CD4-positive, alpha-beta T cell treated with Interleukin-15 for 1 hour (primary cell): Measurements from ENCODE around the gene CNDP1.

Experiments used
- DNase-seq: peaks from one replicate; pipeline ENCODE4 v3.0.0-alpha.2; 2020

Gene CNDP1

DNA sequence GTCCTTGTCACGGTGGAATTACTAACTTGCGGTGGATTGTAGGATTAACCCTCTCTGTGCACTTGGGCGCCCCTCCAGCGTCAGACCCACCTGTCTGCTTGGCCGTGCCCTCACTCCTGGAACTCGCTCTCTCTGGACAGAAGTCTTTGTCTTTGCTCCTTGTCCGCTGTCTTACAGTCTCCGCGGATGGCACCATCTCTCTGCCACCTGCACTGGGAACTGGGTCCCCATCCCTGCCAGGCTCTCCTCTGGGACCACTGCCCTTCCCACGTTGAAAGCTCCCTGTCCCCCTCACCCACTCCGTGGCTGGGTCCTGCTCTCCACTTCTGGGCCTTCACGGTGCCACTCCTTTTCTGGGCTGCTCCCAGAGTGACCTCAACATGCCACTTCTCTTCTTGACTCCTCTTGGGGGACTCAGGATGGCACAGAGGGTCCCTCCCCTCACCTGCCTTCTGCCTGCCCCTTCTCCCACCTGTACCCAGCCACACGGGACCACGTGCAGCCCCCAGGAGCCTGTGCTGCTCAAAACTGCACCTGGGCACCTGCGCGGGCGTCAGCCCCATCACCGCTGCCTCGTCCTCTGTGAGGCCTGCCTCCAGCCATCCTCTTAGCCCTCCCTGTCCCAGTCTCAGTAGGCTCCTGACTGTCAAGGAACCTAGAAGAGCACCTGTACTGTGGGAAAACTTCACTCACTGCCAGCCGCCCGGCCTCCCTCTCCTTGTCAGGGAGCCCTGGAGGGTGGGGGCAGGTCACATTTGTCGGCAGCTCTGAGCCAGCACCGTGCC is 27.0 kb upstream of the CNDP1 start:
- no peak for DNase-seq

DNA sequence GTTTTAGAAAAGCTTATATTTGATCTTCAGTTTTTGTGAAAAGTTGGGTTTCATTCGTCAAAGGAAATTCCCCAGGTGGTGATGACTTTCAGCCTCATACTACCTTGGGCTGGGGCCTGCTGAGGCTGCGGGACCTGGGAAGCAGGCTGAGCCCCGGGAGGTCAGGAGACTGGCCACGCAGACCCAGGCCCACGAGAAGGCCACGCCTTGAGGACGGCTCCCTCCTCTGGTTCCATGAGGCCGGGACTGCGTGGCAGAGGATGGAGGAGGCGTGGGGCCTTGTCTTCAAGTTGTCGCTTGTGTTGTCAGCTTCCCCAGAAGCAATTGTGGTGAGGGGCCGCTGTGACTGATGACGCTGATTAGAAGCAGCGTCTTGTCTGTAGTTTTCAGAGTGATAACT is 26.4 kb upstream of the CNDP1 start:
- no peak for DNase-seq

DNA sequence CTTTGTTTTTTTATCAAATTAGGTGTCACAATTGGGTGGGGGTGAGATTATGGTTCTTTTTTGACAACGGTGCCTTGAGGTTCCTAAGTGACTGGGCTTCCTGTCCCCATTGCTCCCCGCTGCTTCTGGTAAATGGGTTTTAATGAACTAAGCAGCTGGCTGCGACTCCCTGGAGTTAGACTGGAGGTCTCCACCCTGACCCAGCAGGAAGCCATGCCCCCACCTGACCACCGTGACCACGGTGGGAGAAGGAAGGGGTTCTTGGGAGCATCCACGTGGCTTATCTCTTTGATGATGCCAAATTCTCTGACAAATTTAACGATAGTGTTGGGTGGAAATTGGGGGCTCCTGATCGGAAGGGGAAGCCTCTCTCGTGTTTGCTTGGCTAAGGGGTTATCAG is 25.9 kb upstream of the CNDP1 start:
- no peak for DNase-seq

DNA sequence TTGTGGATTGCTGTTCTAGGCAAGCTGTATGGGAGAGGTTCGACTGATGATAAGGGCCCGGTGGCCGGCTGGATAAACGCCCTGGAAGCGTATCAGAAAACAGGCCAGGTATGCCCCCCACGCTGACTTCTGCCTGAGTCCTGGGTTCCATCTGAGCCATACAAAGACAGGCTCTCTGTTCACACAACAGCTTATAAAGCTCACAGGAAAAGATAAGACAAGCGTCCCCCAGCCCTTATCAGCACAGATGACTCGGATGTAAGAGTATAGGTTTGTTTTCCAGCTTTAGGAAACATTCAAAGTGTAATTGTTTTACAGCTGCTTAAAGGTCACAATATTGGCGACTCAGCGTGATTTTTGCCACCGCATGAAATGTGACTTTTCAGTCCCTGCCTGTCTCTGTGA is 25.5 kb upstream of the CNDP1 start:
- no peak for DNase-seq

DNA sequence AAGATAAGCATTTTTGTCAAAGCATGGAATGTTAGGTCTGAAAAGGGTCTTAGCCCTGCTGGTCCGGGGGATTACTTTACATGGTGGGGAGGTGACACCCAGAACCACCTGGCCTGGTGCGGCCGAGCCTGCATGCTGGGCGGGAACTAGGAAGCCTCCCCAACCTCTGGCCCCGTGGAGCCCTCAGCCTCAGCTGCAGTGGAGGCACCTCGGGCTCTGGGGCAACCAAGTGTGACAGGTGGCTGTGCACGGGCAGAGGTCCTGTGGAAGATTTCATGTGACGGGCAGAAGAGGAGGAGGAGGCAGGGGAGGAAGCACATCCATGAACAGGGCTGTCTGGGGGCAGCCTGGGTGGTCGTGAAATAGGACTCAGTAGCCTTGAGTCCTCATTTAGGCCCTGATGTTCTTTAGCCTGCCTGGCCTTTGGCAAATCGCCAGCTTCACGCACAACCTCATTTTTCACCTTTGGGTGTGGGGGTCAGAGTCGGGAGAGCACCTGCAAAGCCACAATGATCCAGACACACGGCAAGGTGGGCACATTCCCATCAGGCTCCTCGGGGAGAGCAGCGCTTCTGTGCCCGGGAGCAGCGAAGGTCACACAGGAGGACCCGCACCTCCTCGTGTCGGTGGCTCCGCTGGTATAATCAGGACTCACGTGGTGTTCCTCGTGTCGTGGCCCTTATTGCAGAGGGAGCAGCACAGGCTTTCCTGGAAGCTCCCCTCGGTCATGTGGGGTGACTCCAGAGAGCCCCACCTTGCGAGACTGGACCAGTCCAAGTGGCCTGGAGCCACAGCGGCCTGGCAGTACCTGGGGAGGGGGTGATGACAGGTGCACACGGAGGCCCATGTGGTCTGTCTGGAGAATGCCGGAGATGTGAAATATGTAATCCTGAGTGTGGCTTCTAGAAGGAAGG is 24.2 kb upstream of the CNDP1 start:
- DNase-seq, result no peak

DNA sequence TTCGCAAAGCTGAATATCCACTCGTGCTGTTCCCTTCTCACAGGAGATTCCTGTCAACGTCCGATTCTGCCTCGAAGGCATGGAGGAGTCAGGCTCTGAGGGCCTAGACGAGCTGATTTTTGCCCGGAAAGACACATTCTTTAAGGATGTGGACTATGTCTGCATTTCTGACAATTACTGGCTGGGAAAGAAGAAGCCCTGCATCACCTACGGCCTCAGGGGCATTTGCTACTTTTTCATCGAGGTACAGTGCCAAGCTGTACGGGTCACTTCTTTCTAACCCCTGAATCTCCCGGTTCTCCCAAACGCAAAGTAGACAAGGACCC is 23.6 kb upstream of the CNDP1 start:
- no peak for DNase-seq

DNA sequence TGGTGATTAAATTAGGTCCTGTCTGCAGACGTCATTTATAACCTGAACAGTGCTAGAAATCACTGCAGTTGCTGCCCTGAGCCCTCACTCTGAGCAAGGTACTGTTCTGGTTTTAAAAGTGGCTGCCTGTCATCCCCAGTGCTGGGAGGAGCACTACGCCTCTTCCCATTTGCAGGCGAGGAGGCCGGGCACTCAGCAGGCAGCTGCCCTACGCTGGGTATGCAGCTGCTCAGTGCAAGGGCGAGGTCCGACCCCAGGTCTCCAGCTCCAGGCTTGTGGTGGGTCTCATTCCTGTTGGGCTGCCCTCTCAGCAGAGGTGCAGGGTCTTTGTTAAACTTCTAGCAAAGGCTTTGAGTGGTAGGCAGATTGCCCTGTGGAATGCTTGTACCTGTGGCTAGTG is 22.5 kb upstream of the CNDP1 start:
- no peak for DNase-seq

DNA sequence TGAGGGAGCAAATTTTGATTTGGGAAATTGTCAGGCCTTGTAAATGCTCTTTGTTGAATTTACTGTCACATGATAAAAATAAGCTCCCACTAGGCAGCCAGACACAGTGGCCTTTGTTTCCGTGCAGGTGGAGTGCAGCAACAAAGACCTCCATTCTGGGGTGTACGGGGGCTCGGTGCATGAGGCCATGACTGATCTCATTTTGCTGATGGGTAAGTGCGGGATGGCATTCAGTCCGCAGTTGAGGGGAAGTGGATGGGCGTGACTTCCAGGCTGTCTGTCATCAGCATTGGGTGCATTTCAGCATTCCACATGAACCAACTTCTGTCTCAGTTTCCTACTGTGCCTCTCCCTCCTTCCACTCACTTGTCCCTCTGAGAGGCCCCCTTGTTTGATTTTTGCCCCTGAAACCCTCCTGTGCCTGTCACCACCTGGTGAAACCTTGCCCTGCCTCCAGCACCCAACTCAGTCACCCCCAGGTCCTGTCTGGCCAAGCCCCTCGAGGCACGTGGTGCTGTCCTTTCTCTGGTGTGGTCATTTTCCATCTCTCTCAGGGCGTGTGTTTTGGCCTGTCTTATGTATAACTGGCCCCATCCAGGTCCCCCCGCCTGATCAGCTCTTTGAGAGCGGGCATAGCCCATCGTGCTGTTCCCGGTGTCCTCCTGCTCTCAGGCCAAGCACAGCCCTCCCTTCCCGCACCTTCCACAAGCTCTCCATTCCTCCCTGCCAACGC is 21.8 kb upstream of the CNDP1 start:
- DNase-seq, result no peak

DNA sequence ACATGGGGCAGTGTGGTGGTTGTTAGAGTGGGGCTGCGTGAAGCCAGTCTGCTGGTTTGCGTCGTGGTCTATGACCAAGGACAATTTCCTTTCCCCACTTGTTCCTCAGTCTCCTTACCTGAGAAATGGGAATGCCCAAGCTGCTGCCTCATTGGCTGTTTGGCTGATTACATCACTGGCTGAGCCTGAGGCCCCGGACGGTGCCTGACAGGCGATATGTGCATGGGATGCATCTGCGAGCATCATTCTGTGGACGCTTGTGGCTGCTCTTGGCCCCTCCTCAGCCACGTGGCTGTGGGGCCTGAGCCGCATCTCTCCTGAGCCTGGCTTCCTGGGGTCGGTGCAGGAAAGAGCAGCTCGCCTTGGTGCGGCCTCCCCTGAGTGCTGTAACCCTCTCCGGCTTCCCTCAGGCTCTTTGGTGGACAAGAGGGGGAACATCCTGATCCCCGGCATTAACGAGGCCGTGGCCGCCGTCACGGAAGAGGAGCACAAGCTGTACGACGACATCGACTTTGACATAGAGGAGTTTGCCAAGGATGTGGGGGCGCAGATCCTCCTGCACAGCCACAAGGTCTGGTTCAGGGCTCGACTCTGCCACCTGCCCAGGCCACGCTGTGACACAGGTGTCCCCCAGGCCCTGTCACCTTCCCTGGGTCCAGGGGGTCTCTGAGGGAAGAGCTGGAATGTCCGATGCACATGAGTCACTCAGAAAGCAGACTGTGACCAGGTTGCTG is 21.0 kb upstream of the CNDP1 start:
- no peak for DNase-seq

DNA sequence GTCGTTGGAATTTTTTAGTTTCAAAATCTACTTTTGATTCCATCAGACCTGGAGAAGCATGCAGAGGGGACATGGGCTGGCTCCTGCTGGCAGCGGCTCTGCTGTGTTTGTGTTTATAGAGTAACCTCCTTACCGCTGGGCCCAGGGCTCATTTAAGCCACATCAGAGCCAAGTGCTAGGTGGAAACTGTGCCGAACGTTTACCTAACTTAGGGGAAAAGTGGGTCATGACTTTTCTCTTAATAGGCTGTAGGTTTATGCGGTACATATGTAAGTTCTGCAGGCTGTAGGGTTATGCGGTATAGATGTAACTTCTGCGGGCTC is 20.5 kb upstream of the CNDP1 start:
- DNase-seq, result no peak

DNA sequence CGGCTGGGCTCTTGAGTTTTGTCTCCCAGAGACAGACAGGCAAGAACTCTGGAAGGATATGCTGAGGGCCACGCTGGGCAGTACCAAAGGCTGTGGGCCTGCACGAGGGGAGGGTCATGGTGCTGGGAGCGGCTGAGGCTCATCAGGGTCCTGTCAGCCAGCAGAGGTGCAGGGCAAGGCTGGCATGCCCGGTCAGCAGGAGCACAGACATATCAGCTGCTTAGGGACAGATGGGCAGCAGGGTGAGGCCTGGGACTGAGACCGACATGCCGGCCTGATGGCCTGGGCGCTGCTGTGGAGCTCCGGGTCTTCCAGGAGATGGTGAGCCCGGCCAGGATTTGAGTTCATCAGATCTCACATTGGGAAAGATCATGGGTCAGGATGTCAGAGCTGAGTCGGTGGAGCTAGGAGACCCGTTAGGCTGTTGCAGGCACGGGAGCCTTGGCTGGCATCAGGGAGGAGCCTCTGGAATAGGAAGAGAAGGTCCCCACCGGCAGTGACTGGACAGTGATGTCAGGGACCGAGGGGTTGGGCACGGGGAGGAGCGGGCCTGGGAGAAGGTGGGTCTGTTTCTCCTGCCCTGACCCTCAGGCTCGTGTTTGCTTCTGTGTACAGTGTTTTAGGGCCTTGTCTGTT is 19.3 kb upstream of the CNDP1 start:
- DNase-seq, result no peak

DNA sequence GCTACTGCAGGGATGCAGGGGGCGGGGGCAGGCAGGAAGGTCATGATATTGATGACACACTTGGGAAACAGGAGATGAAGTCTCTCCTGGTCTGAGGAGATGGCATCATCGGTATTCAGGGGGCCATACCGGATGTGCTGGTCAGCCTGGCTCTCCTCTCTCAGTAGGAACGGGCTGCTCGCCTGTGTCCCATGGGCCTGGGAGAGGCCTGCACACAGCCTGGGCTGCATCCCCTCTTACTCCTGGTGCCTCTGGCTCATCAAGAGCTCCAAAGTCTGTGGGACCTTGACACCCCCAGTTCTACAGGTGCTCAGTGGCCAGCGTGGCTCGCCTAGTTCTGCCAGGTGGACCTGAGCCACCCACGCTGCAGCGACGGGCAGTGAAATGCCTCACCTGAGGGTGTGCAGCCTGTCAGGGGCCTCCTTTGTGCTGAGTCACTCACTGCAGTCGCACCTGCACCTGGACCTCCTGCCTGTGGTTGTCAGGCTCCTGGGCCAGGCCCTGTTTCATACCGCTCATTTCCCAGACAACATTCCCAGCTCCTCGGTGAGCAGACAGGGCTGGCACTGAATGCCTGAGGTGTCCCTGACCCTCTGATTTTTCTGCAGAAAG is 18.6 kb upstream of the CNDP1 start:
- DNase-seq, result no peak

DNA sequence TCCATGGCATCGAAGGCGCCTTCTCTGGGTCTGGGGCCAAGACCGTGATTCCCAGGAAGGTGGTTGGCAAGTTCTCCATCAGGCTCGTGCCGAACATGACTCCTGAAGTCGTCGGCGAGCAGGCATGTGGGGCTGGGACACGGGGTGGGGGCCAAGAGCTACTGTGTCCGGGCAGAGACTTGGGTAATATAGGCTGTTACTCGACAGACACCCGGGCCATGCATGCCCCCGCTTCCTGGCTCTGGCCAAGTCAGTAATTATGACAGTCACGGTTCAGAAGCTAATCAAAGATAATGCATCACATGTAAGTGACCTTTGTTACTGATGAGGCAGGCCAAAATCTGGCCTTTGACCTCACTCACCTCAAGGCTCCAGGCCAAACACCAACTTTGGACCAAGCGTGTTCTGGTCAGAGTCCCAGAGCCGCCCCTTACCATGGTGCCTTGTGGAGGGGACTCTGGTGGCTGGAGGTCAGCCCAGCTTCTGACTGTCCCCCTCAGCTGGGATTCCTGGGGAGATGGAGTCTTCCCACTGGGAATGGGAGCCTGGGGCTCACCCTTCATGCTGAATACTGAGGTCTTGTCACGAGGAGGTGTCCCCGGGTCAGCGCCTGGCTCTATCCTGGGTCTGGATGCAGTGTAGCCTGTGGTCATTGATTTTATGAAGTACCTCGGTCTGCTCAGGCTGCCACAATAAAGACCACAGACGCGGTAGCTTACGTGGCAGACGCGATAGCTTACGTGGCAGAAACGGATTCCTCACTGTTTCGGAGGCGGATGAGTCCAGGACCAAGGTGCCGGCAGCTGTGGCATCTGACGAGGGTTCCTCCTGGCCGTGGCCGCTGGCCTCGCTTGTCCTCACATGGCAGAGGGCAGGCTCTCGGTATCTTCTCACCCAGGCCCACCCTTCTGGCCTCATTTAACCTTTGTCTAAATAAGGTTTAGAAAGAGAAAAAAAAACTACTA is 17.7 kb upstream of the CNDP1 start:
- no peak for DNase-seq

DNA sequence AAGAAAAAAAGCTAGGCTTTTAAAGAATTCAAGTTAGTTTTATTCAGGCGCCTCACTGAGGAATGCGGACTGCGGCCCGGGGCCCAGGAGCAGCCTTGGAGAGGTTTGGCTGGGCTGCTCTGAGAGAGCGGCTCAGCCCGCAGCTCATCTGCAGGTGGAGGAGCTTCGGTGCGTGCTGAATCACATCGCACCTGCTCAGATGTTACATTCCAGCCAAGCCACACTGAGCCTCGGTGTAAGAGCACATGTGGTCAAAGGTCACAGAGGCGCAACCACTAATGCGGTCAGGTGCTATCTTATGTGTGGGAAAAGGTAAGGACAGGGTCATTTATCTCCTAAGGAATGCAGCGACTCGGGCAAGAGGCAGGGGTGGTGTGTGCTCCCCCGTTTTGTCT is 17.1 kb upstream of the CNDP1 start:
- DNase-seq, result no peak

DNA sequence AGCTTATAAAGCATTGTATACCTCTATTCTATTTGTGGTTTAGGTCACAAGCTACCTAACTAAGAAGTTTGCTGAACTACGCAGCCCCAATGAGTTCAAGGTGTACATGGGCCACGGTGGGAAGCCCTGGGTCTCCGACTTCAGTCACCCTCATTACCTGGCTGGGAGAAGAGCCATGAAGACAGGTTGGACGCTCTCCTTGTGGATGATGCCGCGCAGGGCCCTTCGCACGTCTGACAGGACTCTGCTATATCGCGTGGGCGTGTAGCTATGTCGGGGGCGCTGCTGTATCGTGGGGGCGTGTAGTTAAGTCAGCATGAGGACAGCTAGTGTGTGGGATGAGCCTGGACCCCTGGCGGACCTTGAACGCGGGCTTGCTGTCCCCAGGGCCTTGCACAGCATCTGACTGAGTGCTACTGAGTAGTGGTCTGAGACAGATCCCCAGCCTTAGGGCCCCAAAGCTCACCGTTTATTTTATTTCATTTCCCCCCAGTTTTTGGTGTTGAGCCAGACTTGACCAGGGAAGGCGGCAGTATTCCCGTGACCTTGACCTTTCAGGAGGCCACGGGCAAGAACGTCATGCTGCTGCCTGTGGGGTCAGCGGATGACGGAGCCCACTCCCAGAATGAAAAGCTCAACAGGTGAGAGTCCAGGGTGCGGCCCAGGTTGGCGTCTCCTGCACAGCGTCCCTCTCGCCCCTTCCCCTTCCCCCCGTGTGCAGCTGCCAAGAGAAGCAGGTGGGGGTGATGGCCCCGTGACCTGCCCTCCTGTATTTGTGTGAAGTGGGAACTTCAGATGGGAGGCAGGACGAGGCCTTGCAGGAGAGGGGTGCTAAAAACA is 15.6 kb upstream of the CNDP1 start:
- no peak for DNase-seq

DNA sequence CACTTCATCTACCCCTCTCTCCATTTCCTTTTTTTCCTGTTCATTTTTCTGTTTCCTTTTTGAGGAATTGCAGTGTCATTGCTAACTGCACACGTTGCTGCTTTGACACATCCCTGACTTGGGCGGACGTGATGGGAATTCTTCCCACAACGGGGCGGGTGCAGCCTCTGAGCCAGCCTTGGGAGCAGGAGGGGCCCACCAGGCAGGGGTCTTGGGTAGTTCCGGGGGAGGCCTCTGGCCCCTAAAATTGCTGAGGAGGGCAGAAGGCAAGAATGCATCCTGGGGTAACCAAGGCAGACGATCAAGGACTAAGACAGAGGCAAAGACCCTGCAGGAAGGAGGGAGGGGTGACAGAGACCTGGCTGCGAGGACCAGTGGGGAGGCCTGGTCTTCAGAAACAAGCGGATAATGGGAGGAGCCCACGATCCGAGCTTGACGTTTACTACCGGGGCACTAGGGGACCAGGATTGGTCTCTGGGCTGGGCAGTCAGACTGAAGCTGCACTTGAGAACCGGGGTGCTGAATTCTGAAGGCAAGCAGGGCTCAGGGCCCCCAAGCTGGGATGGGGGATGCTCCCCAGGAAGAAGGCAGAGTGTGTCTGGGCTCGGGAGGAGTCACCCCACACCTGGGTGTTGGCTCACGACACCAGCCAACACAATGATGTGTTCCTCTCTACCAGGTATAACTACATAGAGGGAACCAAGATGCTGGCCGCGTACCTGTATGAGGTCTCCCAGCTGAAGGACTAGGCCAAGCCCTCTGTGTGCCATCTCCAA is 14.8 kb upstream of the CNDP1 start:
- no peak for DNase-seq

DNA sequence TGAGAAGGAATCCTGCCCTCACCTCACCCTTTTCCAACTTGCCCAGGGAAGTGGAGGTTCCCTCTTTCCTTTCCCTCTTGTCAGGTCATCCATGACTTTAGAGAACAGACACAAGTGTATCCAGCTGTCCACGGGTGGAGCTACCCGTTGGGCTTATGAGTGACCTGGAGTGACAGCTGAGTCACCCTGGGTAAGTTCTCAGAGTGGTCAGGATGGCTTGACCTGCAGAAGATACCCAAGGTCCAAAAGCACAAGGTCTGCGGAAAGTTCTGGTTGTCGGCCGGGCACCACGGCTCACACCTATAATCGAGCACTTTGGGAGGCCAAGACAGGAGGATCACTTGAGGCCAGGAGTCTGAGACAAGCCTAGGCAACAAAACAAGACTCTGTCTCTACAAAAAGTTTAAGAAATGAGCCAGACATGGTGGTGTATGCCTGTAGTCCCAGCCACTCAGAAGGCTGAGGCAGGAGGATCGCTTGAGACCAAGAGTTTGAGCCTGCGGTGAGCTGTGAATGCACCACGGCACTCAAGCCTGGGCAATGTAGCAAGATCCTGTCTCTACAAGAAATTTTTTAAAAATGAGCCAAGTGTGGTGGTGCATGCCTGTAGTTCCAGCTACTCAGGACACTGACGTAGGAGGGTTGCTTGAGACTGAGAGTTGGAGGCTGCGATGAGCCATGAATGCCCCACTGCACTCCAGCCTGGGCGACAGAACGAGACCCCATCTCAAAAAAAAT is 14.0 kb upstream of the CNDP1 start:
- DNase-seq, result no peak

DNA sequence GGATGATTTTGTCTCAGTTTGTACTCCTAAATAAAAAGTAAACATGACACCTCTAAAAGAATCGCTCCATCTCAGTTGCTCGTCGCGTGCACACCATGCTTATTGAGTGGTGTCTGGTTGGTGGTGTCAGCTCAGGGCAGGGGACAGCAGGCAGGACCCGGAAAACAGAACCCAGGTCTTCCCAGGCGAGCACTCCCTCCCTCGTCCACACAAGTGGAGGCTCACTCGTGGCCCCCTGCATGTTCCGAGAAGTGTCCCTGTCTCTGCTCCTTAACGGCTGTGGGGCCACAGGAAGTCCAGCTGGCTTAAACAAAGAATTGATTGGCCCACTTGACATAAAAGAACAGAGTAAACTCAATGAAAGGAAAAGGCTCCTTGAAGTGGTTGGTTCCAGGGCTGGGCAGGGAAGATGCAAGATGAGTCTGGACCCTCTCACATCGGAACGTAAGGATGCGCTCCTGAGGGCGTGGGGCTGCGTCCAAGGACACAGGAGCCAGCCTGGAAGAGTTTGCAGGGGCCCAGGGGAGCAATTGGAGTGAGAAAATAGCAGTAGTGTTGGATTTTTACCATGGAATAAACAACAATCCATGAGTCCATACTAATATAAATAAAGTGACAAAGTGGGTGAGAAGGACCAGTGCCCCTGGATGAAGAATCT is 13.1 kb upstream of the CNDP1 start:
- no peak for DNase-seq
